ENCODE measurements around the gene STIMATE. TPM values are rescaled to one million over a fixed set of nuclear protein-coding genes. Genes with fewer than 3 reads are reported as not detected.

The STIMATE gene
- total RNA-seq, 4 donors from 2014 or later, result 12.7 to 20.7 (median 16.1) TPM

DNA sequence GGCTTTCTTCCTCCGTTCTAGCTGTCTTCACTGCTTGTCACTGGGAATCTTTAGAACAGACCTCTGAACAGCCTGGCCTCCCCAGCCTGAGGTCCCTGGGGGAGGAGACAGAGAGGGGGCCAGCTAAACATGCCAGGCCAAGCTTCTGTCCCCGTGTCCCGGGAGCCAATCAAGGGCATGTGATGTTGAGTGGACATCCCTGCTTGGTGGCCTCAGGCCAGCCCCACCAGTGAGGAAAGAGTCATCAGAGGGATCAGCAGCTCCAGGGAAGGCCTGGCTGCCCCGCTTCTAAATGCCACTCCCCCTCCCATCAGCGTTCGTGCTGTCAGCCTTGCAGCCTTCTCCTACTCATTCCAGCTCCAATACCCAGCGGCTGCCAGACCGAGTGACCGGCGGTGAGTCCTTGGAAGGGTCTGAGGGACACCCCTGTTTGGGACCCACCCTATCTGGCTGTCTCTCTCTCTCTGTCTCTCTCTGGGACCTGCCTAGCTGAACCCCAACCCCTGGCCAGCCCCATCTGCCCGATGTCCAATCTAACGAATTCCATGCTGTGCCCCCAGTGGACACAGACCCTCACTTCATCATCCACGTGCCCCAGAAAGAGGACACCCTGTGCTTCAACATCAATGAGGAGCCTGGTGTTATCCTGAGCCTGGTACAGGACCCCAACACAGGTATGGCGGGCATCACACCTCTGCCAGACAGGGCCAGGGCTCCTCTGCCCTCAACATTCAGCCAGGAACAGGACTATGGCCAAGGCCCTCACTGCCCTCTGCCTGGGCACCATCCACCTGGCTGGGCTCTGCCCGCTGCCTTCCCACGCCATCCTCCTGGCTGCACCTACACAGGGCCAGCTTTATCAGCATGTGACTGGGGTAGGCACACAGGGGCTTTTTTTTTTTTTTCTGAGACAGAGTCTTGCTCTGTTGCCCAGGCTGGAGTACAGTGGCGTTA lies 109.4 kb downstream of the STIMATE start:
- whole genome bisulfite sequencing, 2 donors, result 67 to 68% methylated on average over 15 to 17 of the region's 17 CpGs
- no peak for TF ChIP-seq POLR2A (IDR thresholded peaks at IDR 0.05)
- TF ChIP-seq, protein P1, sequence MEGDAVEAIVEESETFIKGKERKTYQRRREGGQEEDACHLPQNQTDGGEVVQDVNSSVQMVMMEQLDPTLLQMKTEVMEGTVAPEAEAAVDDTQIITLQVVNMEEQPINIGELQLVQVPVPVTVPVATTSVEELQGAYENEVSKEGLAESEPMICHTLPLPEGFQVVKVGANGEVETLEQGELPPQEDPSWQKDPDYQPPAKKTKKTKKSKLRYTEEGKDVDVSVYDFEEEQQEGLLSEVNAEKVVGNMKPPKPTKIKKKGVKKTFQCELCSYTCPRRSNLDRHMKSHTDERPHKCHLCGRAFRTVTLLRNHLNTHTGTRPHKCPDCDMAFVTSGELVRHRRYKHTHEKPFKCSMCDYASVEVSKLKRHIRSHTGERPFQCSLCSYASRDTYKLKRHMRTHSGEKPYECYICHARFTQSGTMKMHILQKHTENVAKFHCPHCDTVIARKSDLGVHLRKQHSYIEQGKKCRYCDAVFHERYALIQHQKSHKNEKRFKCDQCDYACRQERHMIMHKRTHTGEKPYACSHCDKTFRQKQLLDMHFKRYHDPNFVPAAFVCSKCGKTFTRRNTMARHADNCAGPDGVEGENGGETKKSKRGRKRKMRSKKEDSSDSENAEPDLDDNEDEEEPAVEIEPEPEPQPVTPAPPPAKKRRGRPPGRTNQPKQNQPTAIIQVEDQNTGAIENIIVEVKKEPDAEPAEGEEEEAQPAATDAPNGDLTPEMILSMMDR (IDR thresholded peaks at IDR 0.05), result no peak
- intact Hi-C loops (cut with DNase I; ENCODE audit: low total_unique reads), result no loop called here
- peak; percentile 53 to 89 for DNase-seq (ENCODE audit: low spot score in 2 of 2)
- H3K4me3 ChIP-seq (ENCODE audit: low read depth, poor library complexity, severe bottlenecking), result no peak overlapping the region

DNA sequence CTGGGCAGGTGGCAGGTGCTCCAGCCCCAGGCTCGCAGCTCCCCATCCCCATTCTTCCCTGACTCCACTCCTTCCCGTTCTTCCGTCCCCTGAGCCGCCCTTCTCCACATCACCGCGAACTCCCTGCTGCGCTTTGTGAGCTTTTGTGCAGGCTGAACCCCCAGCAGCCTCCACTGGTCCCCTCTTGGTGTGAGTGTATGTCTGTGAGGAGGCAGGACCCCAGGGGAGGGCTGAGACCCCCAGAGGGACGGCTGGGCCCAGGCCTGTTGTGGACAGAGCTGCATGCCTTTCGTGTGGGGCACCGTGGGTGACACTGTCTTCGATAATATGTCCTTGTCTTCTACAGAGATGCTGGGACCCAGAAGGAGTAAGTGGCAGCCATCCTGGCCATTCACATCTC lies 110.1 kb downstream of the STIMATE start:
- H3K4me3 ChIP-seq (ENCODE audit: low read depth, poor library complexity, severe bottlenecking), result no peak overlapping the region
- no peak for DNase-seq (ENCODE audit: low spot score in 2 of 2)
- TF ChIP-seq POLR2A (IDR thresholded peaks at IDR 0.05), result no peak
- TF ChIP-seq, protein P1 (IDR thresholded peaks at IDR 0.05), result no peak
- intact Hi-C loops (cut with DNase I; ENCODE audit: low total_unique reads), result no loop called here
- 81 to 83% methylated on average over 11 of the region's 11 CpGs for WGBS, 2 donors

Small RNAs within 50 kb of the gene (microRNA-seq; reads per million reads assigned to microRNA genes)
- 0 reads per million in 2 donors for gene MIR8064 (ENCODE audit: borderline number of aligned reads in 1 of 2, borderline replicate concordance in 2 of 2)

Other genes with a start within 250 kb of the STIMATE start
- gene PBRM1, start 211.6 kb downstream of the STIMATE start, total RNA-seq, result 10 to 100 TPM; 51.6 to 78.7 (median 74.0) TPM
- gene GNL3, start 211.5 kb downstream of the STIMATE start, total RNA-seq, result 100 to 1,000 TPM in 1 of 4 donors, 10 to 100 TPM in 3; 79.3 to 111 (median 86.4) TPM
- gene GLT8D1, start 191.8 kb downstream of the STIMATE start, total RNA-seq, result 10 to 100 TPM; 27.4 to 41.9 (median 35.9) TPM
- gene SPCS1, start 191.4 kb downstream of the STIMATE start, total RNA-seq, result 100 to 1,000 TPM in 2 of 4 donors, 10 to 100 TPM in 2; 80.4 to 134 (median 101) TPM
- gene NEK4, start 126.6 kb downstream of the STIMATE start, total RNA-seq, result 10 to 100 TPM in 2 of 4 donors, 1 to 10 TPM in 2; 9.2 to 15.9 (median 12.7) TPM
- gene ITIH1, start 119.9 kb downstream of the STIMATE start, total RNA-seq, result under 1 TPM in 1 of 4 donors, not detected in 3; 0.39 TPM
- gene ITIH3, start 102.8 kb downstream of the STIMATE start, total RNA-seq, result 10 to 100 TPM in 1 of 4 donors, 1 to 10 TPM in 1, under 1 TPM in 2; 0.17 to 19.3 (median 0.97) TPM
- 1 to 10 TPM in 3 of 4 donors, under 1 TPM in 1; 0.38 to 3.6 (median 2.5) TPM for gene ITIH4, start 66.9 kb downstream of the STIMATE start, total RNA-seq
- 10 to 100 TPM in 1 of 4 donors, 1 to 10 TPM in 3; 5.5 to 13.1 (median 7.9) TPM for gene MUSTN1, start 62.5 kb downstream of the STIMATE start, total RNA-seq
- 10 to 100 TPM in 3 of 4 donors, 1 to 10 TPM in 1; 9.5 to 24.3 (median 14.4) TPM for gene SFMBT1, start 148.5 kb upstream of the STIMATE start, total RNA-seq
- 10 to 100 TPM in 3 of 4 donors, 1 to 10 TPM in 1; 8.6 to 16.1 (median 15.5) TPM for gene RFT1, start 232.9 kb upstream of the STIMATE start, total RNA-seq

Data from lower leg skin (tissue), 4 donors.